HT-29 (cell line): Measurements from ENCODE around the gene SUN3. TPM values are rescaled to one million over a fixed set of nuclear protein-coding genes. Genes with fewer than 3 reads are reported as not detected.
"Not testable (repeated sequence)": the region's sequence is repeated elsewhere in the genome, so short reads cannot be mapped to it uniquely, and the experiment has no call there.

Experiments used
- DNase-seq: peaks from one replicate; pipeline ENCODE4 v3.0.0-alpha.2; 2015; ENCODE audit warnings: low spot score
- total RNA-seq: library from RNA; depleted of rRNA; stranded (reverse); fragments of >200 nt; shearing (Covaris generic); gene quantifications from 2 replicates; pipeline ENCODE4 v1.2.3, GENCODE V29; 2014; rRNA removed

Gene SUN3
- total RNA-seq, 1 experiment from 2014 or later = not detected

GRCh38 chr7:47945261-47946015 is 83.5 kb downstream of the SUN3 start:
- peak; percentile 85 for DNase-seq

GRCh38 chr7:47944536-47945260 is 84.2 kb downstream of the SUN3 start:
- no peak for DNase-seq

- DNase-seq = no peak
These were observed 85.0 kb downstream of the SUN3 start for GRCh38 chr7:47943676-47944474.

DNA sequence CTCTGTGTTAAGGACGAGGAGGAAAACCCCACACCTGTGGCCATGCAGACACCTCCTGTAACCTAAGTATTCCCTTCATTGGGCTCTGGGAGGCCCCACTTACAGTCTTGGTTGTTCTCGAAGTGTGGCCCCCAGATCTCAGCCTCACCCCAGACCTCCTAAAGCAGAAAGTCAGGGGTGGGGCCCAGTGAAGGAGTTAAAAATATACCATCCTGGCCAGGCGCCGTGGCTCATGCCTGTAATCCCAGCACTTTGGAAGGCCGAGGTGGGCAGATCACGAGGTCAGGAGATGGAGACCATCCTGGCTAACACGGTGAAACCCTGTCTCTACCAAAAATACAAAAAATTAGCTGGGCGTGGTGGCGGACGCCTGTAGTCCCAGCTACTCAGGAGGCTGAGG is 86.3 kb downstream of the SUN3 start:
- not testable (repeated sequence) for DNase-seq

DNA sequence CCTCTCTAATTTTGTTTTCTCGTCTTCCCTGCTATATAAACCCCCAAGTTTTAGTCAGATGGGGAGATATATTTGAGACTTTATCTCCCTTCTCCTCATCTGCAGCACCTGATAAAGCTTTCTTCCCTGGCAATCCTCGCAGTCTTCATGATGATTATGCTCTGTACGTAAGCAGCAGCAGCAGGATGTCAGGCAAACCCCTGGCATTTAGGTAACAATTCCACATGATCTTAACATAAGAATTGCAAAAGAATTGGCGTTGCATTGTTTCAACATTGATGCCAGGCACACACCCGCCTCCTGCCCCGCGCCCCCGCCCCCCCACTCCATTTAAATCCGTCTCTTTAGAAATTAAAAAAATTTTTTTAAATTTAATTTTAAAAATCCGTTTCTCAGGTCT is 86.8 kb downstream of the SUN3 start:
- no peak for DNase-seq

GRCh38 chr7:47941136-47941844 is 87.6 kb downstream of the SUN3 start:
- no peak for DNase-seq

- DNase-seq = no peak
These were observed 88.6 kb downstream of the SUN3 start for GRCh38 chr7:47940088-47941013.

DNA sequence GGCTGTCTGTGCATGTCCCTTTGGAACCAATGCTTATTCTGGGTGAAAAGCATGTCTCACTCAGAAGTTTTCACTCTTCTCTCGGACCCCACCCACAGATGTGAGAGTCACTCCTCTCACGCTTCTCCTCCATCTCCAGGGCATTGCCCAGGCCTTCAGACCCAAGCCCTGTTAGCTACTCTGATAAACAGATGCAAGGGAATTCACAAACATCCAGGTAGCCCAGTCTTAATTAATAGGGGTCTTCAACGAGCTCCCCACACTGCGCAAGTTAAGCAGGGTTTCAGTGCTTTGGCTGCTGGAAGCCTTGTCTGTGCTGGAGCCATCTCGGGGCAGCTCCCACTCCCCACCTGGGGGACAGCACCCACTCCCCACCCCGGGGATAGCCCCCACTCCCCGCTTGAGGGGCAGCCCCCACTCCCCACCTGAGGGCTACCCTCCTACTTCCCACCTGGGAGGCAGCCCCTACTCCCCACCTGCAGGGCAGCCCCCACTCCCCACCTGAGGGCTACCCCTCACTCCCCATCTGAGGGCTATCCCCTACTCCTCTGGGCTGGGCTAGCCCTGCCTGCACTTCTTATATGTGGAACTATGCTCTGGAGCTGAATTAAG is 89.4 kb downstream of the SUN3 start:
- DNase-seq = no peak

GRCh38 chr7:47938574-47939165 is 90.2 kb downstream of the SUN3 start:
- DNase-seq = peak; percentile 25

DNA sequence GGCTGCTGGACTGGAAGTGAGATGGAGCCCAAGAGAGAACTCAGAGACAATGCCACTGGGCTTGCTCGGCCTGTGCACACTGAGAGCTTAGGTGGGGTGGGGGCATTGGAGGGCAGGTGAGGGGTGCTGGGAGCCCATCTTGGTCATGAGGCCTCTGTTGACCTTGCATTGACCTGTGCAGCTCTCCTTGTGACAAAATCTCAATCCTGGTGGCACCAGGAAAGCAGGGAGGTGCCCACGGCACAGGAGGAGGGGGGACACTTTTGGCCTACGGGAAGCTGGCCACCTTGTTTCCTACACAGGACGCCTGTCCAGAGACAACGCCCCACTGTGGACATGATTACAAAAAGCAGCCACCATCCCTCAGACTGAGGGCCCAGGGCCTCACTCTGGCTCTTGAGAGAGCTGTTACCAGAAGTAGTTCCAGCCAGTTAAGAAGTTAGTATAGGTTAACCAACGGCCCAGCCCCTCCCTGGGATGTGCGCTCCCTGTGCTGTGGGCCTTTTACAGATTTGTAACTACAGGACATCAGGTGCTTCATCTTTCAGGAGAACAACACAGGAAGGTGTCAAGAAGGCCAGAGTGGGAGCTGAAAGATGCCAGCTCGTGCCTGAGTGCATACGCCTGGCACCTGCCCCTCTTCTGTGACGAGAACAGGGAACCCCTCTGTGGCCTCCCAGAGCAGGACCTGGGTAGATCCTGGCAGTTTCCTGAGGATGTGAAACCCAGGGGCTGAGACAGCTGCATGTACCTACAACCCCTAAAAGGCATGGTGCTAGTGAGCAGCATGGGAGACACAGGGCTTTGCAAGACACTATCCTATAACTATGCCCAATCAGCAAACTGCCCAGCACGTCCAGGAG is 91.0 kb downstream of the SUN3 start:
- no peak for DNase-seq

Other genes with a start within 250 kb of the SUN3 start
- gene PKD1L1, start 80.6 kb downstream of the SUN3 start, total RNA-seq = not detected in 2 replicates
- gene HUS1, start 49.5 kb downstream of the SUN3 start, total RNA-seq = 10.5 and 16.6 TPM in 2 replicates
- gene C7orf57, start 6.4 kb upstream of the SUN3 start, total RNA-seq = not detected in 2 replicates
- 22.5 and 24.3 TPM in 2 replicates for gene UPP1, start 60.2 kb upstream of the SUN3 start, total RNA-seq
- gene ABCA13, start 142.4 kb upstream of the SUN3 start, total RNA-seq = 0.08 and 0.26 TPM in 2 replicates